Retinal pigment epithelial cell (primary cell): ENCODE measurements around the gene TLK1.
"Not testable (repeated sequence)": the region's sequence is repeated elsewhere in the genome, so short reads cannot be mapped to it uniquely, and the experiment has no call there.

Experiments
- DNase-seq: peaks from one replicate; pipeline ENCODE4 v3.0.0-alpha.2; 2010; ENCODE audit warnings: low read depth
- H3K4me3 ChIP-seq: 2 replicates; pipeline ENCODE4 v1.5.1; 2011; ENCODE audit warnings: mild to moderate bottlenecking, low read length, control low read depth, moderate library complexity
- CTCF ChIP-seq: conservative IDR thresholded peaks from 2 replicates; pipeline ENCODE4 v1.5.1; 2011; ENCODE audit warnings: low read depth, low read length, control low read depth, inconsistent platforms

TLK1 gene

GRCh38 chr2:171171808-171172207 is 11.1 kb upstream of the TLK1 start:
- H3K4me3 ChIP-seq = no peak overlapping the region
- no peak for DNase-seq
- no peak for TF ChIP-seq CTCF

DNA sequence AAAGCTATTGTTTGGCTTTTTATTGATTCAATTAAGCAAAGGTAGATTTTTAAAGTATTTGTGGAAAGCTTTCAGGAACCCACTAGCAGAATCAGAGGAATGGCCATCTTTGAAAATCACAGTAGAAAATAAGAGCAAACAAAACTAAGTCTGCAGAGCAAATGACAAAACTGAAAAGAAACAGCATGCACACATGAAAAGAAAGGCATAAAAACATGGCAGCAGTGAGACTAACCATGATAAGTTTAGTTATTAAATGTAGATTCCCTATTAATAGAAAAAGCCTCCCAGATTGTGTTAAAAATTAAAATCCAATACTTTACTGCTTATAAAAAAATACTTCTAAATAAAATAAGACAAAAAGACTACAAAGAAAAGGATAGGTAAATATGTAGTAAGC is 9.1 kb upstream of the TLK1 start:
- TF ChIP-seq CTCF = no peak
- H3K4me3 ChIP-seq = no peak overlapping the region
- no peak for DNase-seq

- TF ChIP-seq CTCF = no peak
- H3K4me3 ChIP-seq = no peak overlapping the region
- no peak for DNase-seq
Observed at GRCh38 chr2:171169333-171169732, 8.6 kb upstream of the TLK1 start.

DNA sequence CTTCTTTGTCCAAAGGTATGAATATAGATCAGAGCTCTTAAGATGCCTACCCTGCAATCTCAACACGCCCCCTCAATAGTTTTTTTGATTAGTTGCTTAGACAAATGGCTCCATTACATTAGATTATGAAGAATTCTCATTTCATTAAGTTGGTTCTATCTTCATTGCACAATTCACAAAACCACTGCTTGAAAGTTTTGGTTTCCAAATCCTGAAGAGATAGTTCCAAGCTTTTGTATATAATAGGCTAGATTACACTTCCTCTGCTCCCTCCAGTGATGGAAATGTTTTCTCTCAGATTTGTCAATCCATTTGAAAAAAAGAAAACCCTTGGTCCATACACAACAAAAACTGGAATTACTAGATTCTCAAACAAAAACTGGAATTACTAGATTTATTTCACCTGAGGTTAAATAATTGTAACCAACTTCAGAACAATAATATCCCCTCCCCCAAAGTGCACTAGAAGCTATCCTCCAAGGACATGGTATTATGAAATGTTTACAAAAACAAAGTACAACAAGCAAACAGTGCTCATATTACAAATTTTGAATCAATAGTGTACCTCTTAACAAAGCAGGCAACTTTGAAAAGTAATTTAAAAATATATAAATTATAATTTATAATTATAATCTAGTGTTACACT is 6.8 kb upstream of the TLK1 start:
- no peak for TF ChIP-seq CTCF
- no peak for DNase-seq
- no peak overlapping the region for H3K4me3 ChIP-seq

GRCh38 chr2:171166328-171166983 is 5.8 kb upstream of the TLK1 start:
- no peak overlapping the region for H3K4me3 ChIP-seq
- TF ChIP-seq CTCF = no peak
- DNase-seq = no peak

- DNase-seq = no peak
- H3K4me3 ChIP-seq = no peak overlapping the region
- TF ChIP-seq CTCF = no peak
Observed at GRCh38 chr2:171165967-171166327, 5.3 kb upstream of the TLK1 start.

GRCh38 chr2:171163261-171163660 is 2.6 kb upstream of the TLK1 start:
- no peak for DNase-seq
- no peak overlapping the region for H3K4me3 ChIP-seq
- TF ChIP-seq CTCF = no peak

DNA sequence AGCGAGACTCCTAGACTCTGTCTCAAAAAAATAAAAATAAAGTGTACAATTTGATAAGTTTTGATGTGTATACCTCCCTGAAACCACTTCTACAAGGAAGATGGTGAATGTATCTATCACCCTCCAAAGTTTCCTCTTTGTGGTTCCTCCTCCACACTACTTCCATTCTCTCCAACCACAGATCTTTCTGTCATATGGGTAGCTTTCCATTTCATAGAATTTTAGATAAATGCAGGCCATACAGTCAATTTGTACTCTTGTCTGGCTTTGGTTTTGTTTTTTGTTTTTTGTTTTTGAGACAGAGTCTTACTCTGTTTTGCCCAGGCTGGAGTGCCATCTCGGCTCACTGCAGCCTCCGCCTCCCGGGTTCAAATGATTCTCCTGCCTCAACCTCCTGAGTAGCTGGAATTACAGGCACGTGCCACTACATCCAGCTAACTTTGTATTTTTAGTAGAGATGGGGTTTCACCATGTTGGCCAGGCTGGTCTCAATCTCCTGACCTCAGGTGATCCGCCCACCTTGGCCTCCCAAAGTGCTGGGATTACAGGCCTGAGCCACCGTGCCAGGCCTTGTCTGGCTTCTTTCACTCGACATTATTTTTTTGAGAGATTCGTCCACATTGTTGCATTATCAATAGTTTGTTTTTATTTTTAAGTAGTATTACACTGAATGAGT is 2.0 kb upstream of the TLK1 start:
- not testable (repeated sequence) for DNase-seq, H3K4me3 ChIP-seq
